Activated naive CD8-positive, alpha-beta T cell treated with anti-CD3 and anti-CD28 coated beads for 36 hours (primary cell): ENCODE results near the gene GNG7. TPM values are rescaled to one million over a fixed set of nuclear protein-coding genes. Genes with fewer than 3 reads are reported as not detected.
"Not testable (repeated sequence)": the region's sequence is repeated elsewhere in the genome, so short reads cannot be mapped to it uniquely, and the experiment has no call there.

ENCODE experiments used
- DNase-seq: peaks from one replicate; pipeline ENCODE4 v3.0.0; 2021
- H3K27ac Mint-ChIP-seq: one replicate; pipeline ENCODE4 v1.8.0; 2022; ENCODE audit warnings: mild to moderate bottlenecking, moderate library complexity, mixed read lengths
- H3K27me3 Mint-ChIP-seq: one replicate; pipeline ENCODE4 v1.8.0; 2022; ENCODE audit warnings: mild to moderate bottlenecking, mixed read lengths
- H3K36me3 Mint-ChIP-seq: one replicate; pipeline ENCODE4 v1.8.0; 2021; ENCODE audit warnings: mild to moderate bottlenecking, mixed read lengths
- H3K4me1 Mint-ChIP-seq: one replicate; pipeline ENCODE4 v1.8.0; 2021; ENCODE audit warnings: mixed read lengths
- H3K4me3 Mint-ChIP-seq: one replicate; pipeline ENCODE4 v1.8.0; 2022; ENCODE audit warnings: mild to moderate bottlenecking, moderate library complexity, mixed read lengths
- H3K9me3 Mint-ChIP-seq: one replicate; pipeline ENCODE4 v1.8.0; 2022; ENCODE audit warnings: mixed read lengths
- total RNA-seq, 2 experiments: library from RNA; stranded (reverse); gene quantifications; one replicate each; pipeline ENCODE4 v1.2.3, GENCODE V29; 2021

Gene GNG7
- total RNA-seq, 2 experiments from 2014 or later = 0.36 to 0.45 TPM

DNA sequence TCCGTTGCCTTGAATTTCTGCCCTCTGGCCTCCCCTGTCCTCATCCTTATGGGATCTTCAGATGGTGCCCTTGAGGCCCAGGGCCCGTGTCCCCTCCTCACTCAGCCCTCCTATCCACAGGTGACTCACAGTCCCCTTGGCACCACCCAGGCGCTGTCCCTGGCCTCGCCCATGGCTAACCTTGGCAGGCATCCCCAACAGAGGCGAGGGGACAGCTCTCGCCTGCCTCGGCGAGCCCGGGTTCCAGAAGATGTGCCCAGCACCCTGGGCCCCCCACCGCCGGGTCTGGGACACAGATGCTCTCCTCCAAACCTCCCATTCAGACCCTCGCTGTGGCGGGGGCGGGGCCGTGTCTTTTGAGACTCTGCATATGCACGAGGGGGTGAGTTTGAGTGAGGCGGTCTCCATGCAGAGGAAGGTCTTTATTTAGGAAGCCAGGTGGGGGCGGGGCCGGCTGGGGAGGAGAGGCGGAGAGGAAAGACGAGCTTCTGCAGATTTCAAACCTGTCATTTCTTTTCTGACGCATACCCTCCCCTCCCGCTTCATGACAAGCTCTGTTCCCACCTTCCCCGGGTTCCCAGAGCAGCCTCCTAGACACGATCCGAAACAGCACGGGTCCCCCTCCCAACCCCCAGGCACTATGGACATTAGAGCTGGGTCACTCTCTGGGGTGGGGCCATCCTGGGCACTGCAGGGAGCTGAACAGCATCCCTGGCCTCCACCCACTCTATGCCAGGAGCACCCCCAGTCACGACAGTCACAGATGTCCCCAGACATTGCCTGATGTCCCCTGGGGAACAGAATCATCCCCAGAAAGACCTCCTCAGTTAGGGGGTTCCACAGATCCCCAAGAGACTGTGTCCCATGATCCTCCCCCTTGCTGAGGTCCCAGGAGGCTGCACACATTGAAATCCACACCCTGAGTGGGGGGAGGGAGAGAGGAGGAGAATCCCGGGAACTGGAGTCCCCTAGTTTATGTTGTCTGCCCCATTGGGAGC, 48.5 kb downstream of the GNG7 start:
- Mint-ChIP-seq H3K9me3 (no peaks in the 10 kb centered on the region), H3K27me3 (no peaks in the 10 kb centered on the region), H3K4me1 (no peaks in the 10 kb centered on the region), H3K27ac (no peak overlapping the region), H3K36me3 (no peaks in the 10 kb centered on the region), H3K4me3 (no peak overlapping the region)
- DNase-seq = no peak

DNA sequence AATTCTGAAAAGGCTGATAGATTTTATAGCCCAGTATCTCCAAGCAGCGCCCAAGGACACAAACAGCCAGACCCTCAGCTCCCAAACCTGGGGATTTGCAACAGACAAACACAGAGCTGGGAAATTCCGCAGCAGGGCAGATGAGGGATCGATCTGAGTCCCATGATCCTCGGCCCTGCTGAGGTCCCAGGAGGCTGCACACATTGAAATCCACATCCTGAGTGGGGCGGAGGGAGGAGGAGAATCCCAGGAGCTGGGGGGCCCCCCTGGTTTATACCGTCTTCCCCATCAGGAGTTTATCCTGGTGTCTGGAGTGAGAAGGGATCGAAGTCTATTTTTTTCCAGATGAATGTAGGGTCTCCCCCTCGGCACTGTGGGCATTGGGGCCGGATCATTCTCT, 49.3 kb downstream of the GNG7 start:
- no peak overlapping the region for H3K4me3 Mint-ChIP-seq
- H3K4me1 Mint-ChIP-seq = no peaks in the 10 kb centered on the region
- H3K9me3 Mint-ChIP-seq = no peaks in the 10 kb centered on the region
- H3K27ac Mint-ChIP-seq = no peak overlapping the region
- no peaks in the 10 kb centered on the region for H3K36me3 Mint-ChIP-seq
- no peaks in the 10 kb centered on the region for H3K27me3 Mint-ChIP-seq
- no peak for DNase-seq

- H3K9me3 Mint-ChIP-seq = no peaks in the 10 kb centered on the region
- H3K4me3 Mint-ChIP-seq = no peak overlapping the region
- H3K27me3 Mint-ChIP-seq = no peaks in the 10 kb centered on the region
- H3K36me3 Mint-ChIP-seq = no peaks in the 10 kb centered on the region
- H3K27ac Mint-ChIP-seq = no peak overlapping the region
- H3K4me1 Mint-ChIP-seq = no peaks in the 10 kb centered on the region
- no peak for DNase-seq
Observed at GRCh38 chr19:2652504-2653099, 49.9 kb downstream of the GNG7 start.

GRCh38 chr19:2651002-2651733, 51.3 kb downstream of the GNG7 start:
- H3K27me3 Mint-ChIP-seq, H3K4me1 Mint-ChIP-seq, H3K4me3 Mint-ChIP-seq, H3K27ac Mint-ChIP-seq, H3K9me3 Mint-ChIP-seq, H3K36me3 Mint-ChIP-seq, DNase-seq: not testable (repeated sequence)

GRCh38 chr19:2650515-2650914, 52.0 kb downstream of the GNG7 start:
- no peak for DNase-seq
- no peaks in the 10 kb centered on the region for H3K36me3 Mint-ChIP-seq
- H3K9me3 Mint-ChIP-seq = no peaks in the 10 kb centered on the region
- H3K4me1 Mint-ChIP-seq = no peaks in the 10 kb centered on the region
- H3K4me3 Mint-ChIP-seq = no peak overlapping the region
- no peaks in the 10 kb centered on the region for H3K27me3 Mint-ChIP-seq
- no peak overlapping the region for H3K27ac Mint-ChIP-seq

DNA sequence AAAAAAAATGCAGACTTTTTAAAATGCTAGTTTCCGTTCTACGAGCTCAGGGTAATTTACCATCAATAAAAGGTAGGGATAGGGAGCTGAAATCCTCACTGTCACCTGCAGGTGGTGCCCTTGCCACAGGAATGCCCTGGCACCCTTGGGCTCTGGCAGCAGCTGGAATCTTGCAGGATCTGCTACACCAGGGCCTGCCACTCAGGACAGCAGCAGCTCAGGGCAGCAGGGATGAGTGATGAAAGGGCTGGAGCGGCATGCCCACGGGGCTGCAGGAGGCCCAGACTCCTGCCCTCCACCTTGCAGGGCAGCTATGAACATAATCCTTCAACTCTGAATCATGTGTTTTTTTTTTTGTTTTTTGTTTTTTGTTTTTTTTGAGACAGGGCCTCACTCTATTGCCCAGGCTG, 54.0 kb downstream of the GNG7 start:
- no peaks in the 10 kb centered on the region for H3K9me3 Mint-ChIP-seq
- H3K36me3 Mint-ChIP-seq = no peaks in the 10 kb centered on the region
- peak; percentile 69 for DNase-seq
- H3K27ac Mint-ChIP-seq = no peak overlapping the region
- no peaks in the 10 kb centered on the region for H3K4me1 Mint-ChIP-seq
- H3K27me3 Mint-ChIP-seq = no peaks in the 10 kb centered on the region
- H3K4me3 Mint-ChIP-seq = no peak overlapping the region

DNA sequence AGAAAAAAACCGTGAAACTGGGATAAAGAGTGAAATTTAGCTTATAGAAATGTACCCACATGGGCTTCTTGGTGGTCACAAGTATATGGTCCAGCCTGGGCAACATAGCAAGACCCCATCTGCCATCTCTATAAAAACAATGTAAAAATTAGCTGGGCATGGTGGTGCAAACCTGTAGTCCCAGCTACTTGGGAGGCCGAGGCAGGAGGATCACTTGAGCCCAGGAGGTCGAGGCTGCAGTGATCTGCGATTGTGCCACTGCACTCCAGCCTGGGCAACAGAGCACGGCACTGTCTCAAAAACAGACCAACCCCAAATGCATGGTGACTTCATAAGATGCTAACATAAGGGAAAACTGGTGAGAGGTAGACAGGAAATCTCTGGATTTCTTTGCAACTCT, 54.4 kb downstream of the GNG7 start:
- Mint-ChIP-seq H3K9me3 (no peaks in the 10 kb centered on the region), H3K27me3 (no peaks in the 10 kb centered on the region), H3K4me3 (no peak overlapping the region), H3K4me1 (no peaks in the 10 kb centered on the region), H3K36me3 (no peaks in the 10 kb centered on the region), H3K27ac (no peak overlapping the region)
- DNase-seq = no peak

DNA sequence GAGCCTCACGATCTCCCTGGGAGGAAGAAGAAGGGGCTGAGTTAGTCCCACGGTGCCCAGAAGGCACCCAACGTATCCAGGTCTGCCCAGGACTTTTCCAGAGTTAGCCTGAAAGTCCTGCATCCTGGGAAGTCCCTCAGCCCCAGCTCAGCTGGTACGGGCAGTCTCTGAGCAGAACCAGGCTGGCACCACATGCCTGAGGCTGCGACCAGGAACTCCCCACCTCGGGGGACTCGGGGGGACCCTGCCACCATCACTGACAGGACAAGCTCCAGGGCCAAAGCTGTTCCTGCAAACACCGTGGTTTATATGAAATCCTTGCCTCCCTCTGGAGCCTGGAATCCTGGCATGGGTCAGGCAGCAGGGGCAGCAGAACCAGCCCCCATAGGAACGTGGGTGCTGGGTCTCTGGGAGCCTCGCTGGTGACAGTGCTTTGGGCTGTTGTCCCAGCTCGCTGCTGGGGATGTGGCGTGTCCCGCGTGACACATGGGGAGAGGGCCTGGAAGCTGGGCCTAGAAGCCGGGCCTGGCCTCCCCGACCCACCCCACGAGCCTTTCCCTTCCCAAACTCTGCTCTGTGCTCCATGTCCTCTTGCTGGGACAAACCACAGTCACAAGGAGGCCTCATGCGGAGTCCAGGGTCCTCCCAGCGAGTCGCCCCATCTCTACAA, 55.5 kb downstream of the GNG7 start:
- Mint-ChIP-seq H3K4me1 (no peaks in the 10 kb centered on the region), H3K4me3 (no peak overlapping the region), H3K9me3 (no peaks in the 10 kb centered on the region), H3K27ac (no peak overlapping the region), H3K36me3 (no peaks in the 10 kb centered on the region), H3K27me3 (no peaks in the 10 kb centered on the region)
- no peak for DNase-seq

DNA sequence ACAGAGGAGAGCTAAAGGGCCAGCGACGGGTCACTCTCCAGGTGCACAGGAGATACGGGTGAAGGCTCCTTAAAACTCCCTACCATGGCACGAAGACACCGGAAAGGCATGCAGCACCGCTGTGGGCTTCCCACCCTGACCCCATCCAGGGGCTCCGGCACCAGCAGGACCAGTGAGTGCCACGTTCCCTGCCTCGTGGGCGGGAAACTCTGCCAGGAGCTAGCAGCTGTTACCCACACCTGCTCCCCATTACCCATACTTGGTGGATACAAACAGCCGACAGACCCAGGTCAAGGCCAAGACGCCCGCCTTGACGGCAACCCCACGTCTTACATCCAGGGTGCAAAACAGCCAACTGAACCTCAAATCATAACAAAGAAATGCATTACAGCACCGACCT, 56.7 kb downstream of the GNG7 start:
- Mint-ChIP-seq H3K9me3 (no peaks in the 10 kb centered on the region), H3K4me3 (no peak overlapping the region), H3K27me3 (no peaks in the 10 kb centered on the region), H3K4me1 (no peaks in the 10 kb centered on the region), H3K36me3 (no peaks in the 10 kb centered on the region), H3K27ac (no peak overlapping the region)
- DNase-seq = no peak

- not testable (repeated sequence) for H3K27me3 Mint-ChIP-seq, H3K36me3 Mint-ChIP-seq, H3K9me3 Mint-ChIP-seq, DNase-seq, H3K4me1 Mint-ChIP-seq, H3K4me3 Mint-ChIP-seq, H3K27ac Mint-ChIP-seq
Observed at GRCh38 chr19:2643123-2643737, 59.3 kb downstream of the GNG7 start.

- H3K27ac Mint-ChIP-seq = no peak overlapping the region
- no peaks in the 10 kb centered on the region for H3K9me3 Mint-ChIP-seq
- peaks cover 13% of the 10 kb centered on the region for H3K4me1 Mint-ChIP-seq
- no peaks in the 10 kb centered on the region for H3K36me3 Mint-ChIP-seq
- peaks cover 12% of the 10 kb centered on the region for H3K27me3 Mint-ChIP-seq
- DNase-seq = no peak
- H3K4me3 Mint-ChIP-seq = no peak overlapping the region
Observed at GRCh38 chr19:2641332-2641698, 61.2 kb downstream of the GNG7 start.

GRCh38 chr19:2640563-2641331, 61.7 kb downstream of the GNG7 start:
- DNase-seq = no peak
- Mint-ChIP-seq H3K9me3 (no peaks in the 10 kb centered on the region), H3K27ac (no peak overlapping the region), H3K4me1 (peaks cover 13% of the 10 kb centered on the region), H3K27me3 (peaks cover 12% of the 10 kb centered on the region), H3K36me3 (no peaks in the 10 kb centered on the region), H3K4me3 (no peak overlapping the region)

DNA sequence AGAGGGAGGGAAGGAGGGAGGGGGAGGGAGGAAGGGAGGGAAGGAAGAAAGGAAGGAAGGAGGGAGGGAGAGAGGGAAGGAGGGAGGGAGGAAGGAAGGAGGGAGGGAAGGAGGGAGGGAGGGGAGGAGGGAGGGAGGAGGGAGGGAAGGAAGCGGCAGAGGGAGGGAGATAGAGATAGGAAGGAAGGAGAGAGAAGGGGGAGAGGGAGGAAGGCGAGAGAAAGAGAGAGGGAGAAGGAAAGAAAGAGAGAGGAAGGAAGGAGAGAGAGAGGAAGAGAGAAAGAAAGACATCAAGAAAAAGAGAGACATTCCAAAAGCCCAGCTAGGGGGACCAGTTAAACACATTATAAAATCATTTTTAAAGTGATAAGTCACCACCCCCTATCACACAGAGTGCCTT, 62.5 kb downstream of the GNG7 start:
- H3K36me3 Mint-ChIP-seq = no peaks in the 10 kb centered on the region
- H3K9me3 Mint-ChIP-seq = no peaks in the 10 kb centered on the region
- no peak for DNase-seq
- H3K4me3 Mint-ChIP-seq = no peak overlapping the region
- peaks cover 12% of the 10 kb centered on the region for H3K27me3 Mint-ChIP-seq
- peaks cover 13% of the 10 kb centered on the region for H3K4me1 Mint-ChIP-seq
- no peak overlapping the region for H3K27ac Mint-ChIP-seq

DNA sequence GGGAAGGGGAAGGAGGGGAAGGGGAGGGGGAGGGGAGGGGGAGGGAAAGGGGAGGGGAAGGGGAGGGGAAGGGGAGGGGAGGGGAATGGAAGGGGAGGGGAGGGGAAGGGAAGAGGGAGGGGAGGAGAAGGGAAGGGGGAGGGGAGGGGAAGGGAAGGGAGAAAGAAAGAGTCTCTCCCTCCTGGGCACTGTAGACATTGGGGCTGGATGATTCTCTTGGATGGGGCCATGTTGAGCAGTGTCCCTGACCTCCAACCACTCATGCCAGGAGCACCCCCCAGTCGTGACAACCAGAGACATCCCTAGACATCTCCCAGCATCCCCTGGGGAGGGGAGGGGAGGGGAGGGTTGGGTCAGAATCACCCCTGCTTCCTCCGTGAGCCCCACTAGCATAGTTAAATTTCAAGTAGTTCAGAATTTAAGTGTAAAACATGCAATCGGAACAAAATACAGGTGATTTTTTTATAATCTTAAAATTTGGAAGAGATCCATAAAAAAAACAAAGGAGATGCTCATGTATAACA, 64.0 kb downstream of the GNG7 start:
- peaks cover 13% of the 10 kb centered on the region for H3K4me1 Mint-ChIP-seq
- peaks cover 12% of the 10 kb centered on the region for H3K27me3 Mint-ChIP-seq
- H3K4me3 Mint-ChIP-seq = no peak overlapping the region
- H3K9me3 Mint-ChIP-seq = no peaks in the 10 kb centered on the region
- no peak overlapping the region for H3K27ac Mint-ChIP-seq
- no peaks in the 10 kb centered on the region for H3K36me3 Mint-ChIP-seq
- no peak for DNase-seq
